HG03432 (cell line): Measurements from ENCODE around the gene PYCARD.
"Not testable (repeated sequence)": the region's sequence is repeated elsewhere in the genome, so short reads cannot be mapped to it uniquely, and the experiment has no call there.

Source experiments
- ATAC-seq: cut with Tn5 transposase; IDR thresholded peaks from one replicate; pipeline ENCODE4 v1.9.1; 2021; ENCODE audit warnings: mild to moderate bottlenecking, moderate library complexity; ENCODE audit not compliant: unreplicated experiment

PYCARD gene

GRCh38 chr16:31215287-31216162 is 13.0 kb upstream of the PYCARD start:
- no peak for ATAC-seq

GRCh38 chr16:31214708-31215286 is 12.2 kb upstream of the PYCARD start:
- no peak for ATAC-seq

DNA sequence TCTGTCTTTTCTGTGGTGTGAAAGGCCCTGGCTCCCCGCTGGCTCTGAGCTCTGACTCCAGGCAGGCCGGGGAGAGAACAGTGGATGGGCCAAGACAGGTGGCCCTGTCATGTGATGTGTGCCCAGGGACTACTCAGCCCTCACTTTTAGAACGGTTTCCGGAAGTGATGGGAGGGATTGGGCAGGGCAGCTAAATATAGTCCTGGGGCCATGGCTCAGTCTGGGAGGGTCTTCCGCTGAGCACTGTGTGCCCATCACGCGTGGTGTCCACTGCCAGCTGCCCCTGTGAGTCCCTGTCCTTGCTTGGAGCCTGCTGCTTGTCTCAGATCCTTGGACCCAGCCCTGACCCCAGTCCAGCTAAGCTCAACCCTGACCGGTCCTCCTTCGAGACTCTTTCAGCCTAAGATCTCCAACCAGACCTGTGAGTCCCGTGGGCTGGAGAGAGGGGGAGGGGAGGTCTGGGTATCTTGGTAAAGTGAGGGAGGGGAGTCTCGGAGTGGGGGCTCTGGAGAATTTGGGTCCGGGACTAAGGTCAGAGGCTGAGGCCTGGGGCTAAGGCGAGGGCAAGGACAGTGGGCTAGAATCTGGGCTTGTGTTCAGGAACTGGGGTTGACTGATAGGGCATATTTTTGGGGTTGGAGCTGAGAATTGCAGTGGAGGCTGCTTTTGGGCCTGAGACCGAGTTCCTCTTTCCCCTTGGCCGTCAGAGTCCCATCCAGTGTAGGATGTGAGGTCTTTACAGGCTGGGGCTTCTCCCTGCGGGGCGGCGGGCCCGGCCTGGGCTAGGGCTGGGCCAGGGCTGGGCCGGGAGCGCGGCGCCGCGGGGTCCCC is 11.5 kb upstream of the PYCARD start, which contains the start of gene TRIM72:
Gene TRIM72, plus strand, starts transcription at position 243 of the 831 bp plus-strand sequence. CDS start 620 bp downstream, outside the sequence.
- no peak for ATAC-seq

DNA sequence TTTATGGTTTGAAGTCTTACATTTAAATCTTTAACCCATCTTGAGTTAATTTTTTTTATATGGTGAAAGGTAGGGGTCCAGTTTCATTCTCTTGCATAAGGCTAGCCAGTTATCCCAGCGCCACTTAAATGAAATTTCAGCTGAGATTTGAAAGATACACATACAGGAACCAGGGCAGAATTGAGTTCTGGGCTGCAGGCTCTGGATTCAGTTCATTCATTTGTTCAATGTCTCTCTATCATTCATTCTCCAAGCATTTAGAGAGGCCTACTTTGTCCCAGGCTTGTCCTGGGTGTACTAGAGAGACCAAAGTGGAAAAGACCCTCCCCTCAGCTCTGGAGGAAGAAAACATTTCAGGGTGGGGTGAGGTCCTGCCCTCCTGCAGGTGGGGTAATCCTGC is 10.8 kb upstream of the PYCARD start:
- ATAC-seq, result no peak

DNA sequence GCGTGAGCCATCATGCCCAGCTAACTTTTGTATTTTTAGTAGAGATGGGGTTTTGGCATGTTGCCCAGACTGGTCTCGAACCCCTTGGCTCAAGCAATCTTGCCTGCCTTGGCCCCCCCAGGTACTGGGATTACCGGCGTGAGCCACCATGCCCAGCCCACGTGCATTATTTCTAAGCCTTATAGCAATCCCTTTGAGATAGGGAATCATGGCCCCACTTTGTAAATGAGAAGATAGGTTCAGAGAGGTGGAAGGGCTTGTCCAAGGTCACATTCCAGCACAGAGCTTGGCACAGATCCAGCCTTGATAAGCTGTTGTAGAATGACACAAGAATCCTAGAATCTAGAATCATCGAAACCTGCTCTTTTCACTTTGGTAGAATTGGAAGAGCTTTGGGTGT is 4.2 kb upstream of the PYCARD start:
- ATAC-seq, result no peak

DNA sequence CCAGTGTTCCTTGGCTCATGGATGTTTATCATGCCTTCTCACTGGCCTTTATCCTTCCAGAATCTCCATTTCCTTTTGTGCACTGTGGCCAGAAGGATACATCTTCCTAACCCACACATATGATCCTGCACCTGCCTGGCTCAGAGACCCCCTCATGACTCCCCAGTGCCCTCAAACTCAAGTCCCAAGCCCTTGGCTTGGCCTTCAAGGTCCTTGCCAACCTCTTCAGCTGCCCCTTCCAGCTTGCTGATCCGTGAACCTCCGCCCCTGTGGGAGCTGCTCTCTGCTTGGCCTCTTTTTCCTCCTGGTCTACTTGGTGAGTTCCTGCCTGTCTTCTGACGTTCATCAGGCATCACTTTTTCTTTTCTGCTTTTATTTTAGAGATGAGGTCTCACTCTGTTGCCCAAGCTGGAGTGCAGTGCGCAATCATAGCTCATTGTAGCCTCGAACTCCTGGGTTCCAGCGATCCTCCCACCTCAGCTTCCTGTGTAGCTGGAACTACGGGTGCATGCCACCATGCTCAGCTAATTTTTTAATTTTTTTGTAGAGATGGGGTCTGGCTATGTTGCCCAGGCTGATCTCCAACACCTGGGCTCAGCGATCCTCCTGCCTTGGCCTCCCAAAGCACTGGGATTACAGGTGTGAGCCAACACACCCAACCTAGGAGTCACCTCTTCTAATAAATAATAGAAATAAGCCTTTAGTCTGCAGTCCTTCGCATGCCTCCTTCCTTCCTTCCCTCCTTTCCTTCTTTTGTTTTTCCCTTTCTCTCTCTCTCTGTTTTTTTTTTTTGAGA is 2.5 kb upstream of the PYCARD start:
- no peak for ATAC-seq

GRCh38 chr16:31201582-31202413 is 762 bp downstream of the PYCARD start:
- peak; percentile 61 for ATAC-seq

DNA sequence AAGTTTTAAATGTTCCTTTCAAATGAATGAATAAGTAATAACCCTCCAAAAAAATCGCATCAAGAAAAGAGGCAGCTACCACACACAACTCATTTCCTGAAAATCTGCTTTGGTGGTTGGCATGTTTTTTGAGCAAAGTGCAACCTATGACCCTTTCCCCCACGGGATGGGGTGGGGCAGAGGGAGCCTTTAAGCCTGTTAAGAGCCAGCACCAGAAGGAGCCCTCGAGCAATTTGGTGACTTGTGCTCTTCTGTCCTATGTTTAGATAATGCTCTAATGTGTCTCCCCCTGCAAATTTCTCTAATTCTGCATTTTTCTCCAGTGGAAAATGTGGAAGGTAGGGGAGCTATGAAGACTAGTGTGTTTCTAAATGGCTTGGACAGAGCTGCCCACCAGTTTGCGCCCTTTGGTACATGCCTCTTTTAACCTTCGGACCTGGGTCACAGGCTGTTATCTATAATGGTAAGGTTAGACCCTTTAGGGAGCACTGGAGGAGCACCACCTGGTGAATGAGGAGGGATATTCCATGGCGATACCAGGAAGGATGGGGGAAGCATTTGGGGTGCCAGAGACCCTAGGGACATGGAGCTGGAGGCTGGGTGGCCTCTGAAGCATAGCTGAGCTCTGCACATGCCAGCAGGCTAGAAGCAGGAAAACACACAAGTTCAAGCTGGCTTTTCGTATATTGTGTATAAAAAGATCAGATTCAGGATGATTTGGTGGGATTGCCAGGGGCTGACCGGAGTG is 1.6 kb downstream of the PYCARD start:
- no peak for ATAC-seq

DNA sequence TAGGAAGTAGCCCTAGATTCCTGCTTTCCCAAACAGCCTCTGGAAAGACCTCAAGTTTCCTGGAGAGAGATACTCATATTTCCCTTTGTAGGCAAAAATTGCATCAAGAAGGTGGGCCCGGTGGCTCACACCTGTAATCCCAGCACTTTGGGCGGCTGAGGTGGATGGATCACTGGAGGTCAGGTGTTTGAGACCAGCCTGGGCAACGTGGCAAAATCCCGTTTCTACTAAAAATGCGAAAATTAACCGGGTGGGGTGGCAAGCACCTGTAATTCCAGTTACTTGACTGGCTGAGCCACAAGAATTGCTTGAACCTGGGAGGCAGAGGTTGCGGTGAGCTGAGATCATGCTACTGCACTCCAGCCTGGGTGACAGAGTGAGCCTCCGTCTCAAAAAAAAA is 2.4 kb downstream of the PYCARD start:
- not testable (repeated sequence) for ATAC-seq

DNA sequence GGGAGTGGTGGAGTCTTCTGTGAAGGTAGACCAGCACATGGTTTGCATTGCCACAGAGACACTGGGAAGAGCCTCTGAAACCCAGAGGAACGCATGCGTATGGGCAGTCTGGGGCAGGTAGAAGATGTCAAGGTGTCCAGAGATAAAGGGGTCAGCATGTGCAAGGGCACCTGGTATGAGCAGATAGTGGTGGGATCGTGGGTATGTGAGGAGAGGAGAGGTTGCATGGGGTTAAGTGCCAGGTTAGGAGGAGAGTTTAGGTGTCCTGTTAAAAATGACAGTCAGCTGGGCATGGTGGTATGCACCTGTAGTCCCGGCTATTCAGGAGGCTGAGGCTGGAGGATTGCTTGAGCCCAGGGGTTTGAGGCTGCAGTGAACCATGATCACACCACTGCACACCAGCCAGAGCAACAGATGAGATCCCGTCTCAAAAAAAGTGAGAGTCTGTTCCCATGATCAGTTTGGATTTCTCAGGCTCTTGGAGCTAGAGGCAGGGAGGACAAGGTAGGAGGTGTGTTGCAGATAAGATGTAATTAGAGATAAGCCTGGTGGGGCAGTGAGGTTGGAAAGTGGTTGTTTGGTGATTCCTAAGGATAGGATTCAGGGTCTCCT is 3.0 kb downstream of the PYCARD start:
- no peak for ATAC-seq

- no peak for ATAC-seq
Measured at GRCh38 chr16:31198207-31198882, 4.2 kb downstream of the PYCARD start.

DNA sequence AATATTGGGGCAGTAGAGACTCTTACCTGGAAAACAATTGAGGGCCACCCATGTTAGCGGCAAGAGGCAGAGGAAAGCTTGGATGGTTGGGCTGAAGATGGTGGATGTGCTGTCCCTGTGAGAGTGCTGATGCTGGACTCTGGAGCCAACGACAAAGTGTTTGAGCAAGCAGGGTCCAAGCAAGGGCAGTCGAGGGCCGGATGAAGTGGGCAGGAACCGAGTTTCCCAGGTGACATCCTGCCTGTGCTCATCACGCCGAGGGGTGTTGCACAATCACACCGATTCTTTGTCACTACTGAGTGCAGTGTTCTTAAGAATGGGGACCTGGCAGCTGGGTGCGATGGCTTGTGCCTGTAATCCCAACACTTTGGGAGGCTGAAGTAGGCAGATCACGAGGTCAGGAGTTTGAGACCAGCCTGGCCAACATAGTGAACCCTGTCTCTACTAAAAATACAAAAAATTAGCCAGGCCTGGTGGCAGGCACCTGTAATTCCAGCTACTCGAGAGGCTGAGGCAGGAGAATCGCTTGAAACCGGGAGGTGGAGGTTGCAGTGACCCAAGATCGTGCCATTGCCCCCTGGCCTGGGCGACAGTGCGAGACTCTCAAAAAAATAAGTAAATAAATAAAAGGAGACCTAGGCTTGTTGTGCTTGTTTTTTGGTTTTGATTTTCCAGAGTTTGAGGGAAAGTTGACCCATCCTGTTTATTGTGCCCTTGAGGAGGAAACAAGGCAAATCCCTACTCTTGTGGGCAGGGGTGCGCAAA is 6.1 kb downstream of the PYCARD start:
- ATAC-seq, result no peak

DNA sequence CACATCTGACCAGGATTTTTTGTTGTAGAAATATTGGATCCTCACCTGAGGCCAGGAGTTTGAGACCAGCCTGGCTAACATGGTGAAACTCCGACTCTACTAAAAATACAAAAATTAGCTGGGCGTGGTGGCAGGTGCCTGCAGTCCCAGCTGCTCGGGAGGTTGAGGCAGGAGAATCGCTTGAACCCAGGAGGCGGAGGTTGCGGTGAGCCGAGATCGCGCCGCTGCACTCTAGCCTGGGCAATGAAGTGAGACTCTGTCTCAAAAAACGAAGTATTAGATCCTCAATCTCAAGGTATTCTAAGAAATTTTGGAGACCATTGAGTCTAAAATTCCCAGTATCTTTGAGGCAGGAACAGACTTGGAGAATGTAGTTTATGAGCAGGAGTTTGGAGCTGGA is 6.7 kb downstream of the PYCARD start:
- ATAC-seq, result not testable (repeated sequence)

- ATAC-seq, result peak; percentile 80
Measured at GRCh38 chr16:31194898-31195297, 7.7 kb downstream of the PYCARD start.

DNA sequence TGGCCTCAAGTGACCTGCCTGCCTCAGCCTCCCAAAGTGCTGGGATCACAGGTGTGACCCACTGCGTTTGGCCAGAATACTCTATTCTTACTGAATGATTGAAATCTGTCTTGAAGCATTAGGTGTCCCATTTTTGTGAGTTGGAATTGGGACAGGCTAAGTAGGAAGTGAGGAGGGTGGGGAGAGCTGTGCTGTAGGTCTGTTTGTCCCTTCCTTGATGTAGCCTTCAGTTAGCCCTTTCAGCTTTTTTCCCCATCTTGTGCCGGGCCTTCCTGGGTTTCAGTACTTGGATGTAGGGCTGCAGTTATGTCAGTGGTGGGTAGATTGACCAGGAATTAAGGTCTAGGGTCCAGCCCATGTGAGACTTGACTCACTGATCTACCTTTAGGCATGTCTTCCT is 8.7 kb downstream of the PYCARD start:
- no peak for ATAC-seq

- ATAC-seq, result no peak
Measured at GRCh38 chr16:31192856-31193642, 9.5 kb downstream of the PYCARD start.
